Measurements from ENCODE around the gene SLC2A13.
"Not testable (repeated sequence)": the region's sequence is repeated elsewhere in the genome, so short reads cannot be mapped to it uniquely, and the experiment has no call there.

Gene SLC2A13

DNA sequence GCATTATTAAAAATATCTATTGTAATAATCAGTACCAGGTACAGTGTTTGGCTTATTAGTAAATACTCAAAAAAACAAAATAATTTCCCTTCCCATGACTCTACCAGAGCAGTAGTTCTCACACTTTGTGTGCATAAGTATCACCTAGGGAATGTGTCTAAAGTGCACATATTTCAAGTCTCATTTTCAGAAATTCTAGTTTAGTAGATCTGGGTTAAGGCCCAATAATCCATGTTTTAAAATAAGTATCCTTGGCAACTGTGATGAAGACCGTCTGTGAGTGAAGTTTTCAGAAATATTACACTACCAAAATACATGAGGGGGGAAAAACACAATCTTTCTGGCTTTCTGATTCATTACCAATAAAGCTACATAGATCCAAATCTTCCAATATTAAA, 237.6 kb downstream of the SLC2A13 start:
- no peak for DNase-seq (ENCODE audit: low read depth in 2 of 2)

DNA sequence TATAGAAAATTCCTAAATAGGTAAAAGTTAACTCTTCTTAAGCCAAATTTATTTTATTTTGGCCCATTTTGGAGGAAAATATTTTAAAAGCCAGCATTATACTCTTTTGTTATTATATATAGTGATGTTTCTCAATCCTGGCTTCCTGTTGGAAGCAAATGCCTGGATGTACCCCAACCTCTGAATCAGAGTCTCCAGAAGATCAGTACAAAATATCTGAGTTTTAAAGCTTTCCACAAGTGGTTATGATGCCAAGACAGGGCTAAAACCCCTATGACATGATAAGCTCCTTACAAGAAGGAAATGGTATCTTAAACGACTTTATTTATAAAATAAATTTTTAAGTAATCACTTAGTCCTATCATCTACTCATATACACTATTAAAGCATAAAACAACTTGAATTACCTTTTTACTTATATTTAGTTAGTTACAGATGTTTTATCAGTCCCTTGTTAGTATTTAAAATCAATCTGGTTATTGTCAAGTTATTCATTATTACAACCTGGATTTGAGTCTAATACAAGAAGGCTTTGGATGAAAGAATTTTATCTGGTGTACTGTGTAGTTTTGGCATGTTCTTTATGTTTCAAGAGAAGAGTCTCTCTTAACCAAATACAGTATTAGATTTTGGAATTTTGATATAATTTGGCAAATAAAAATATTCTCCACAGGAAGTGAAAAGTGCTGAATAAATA, 238.1 kb downstream of the SLC2A13 start:
- DNase-seq (ENCODE audit: low read depth in 2 of 2) = no peak

DNA sequence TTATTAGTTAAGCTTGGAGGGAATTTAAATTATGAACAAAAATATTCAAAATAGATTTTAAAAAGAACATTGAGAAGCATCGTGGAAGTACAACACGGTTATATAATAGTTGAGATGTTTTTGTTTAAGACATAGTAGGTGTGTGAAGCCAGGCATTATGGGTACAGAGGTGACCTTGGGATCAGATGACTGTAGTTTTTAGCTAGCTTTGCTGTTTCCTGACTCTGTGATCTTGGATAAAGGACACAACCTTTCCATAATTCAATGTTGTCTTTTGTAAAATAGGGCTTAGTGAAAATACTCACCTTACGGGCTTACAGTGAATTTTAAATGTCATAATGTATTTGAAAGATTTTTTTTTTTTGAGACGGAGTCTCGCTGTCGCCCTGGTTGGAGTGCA, 239.7 kb downstream of the SLC2A13 start:
- DNase-seq (ENCODE audit: low read depth in 2 of 2) = no peak

DNA sequence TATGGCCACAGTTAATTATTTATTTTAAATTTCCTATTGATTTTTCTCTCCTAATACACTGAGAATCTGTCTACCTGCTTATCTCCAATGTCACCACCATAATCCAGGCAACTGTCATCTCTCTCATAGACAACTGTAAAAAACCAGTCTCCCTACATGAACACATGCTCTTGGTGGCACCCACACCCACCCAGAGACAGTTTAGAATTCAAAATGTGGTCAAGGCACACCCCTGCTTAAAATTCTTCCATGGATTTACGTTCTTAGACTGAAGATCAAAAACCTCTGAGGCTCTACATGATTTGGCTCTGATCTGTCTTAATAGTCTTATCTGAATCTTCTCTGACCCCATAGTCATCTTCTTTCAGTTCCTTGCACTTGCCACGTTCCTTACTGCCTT, 245.2 kb downstream of the SLC2A13 start:
- no peak for DNase-seq (ENCODE audit: low read depth in 2 of 2)

DNA sequence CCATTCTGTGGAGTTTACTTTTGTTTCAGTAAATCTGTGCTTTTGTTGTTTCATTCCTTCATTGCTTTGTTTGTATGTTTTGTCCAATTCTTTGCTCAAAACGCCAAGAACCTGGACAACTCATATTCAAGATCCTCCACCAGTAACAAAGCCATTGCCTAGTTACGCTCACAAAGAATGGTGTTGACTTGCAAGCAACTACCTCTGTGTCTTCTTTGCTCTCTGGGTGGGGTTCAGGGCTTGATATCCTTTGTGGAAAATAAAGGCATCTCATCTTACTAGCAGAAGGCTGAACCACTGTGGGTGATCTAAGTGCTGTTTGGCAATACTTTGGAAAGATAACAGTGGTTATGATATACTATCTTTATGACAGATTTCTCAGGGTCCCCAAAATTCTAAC, 252.9 kb downstream of the SLC2A13 start:
- no peak for DNase-seq (ENCODE audit: low read depth in 2 of 2)

DNA sequence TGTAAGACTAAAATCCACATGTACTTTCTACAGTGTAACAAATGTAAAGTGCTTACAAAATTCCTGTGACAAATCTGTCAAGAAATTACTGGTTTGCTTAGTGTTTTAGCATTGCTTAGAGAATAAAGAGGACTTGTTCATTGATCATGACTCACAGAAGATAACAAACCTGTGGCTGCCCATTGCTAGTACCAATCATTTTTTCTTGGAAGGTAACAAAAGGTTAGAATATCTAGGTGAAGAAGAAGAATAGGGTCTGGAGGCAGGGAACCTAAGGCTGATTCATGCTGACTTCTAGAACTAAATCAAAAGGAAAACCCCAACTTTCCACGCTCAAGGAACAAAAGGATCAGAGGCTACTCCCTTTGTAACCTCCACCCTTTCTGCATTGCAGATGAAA, 253.5 kb downstream of the SLC2A13 start:
- DNase-seq (ENCODE audit: low read depth in 2 of 2) = no peak

DNA sequence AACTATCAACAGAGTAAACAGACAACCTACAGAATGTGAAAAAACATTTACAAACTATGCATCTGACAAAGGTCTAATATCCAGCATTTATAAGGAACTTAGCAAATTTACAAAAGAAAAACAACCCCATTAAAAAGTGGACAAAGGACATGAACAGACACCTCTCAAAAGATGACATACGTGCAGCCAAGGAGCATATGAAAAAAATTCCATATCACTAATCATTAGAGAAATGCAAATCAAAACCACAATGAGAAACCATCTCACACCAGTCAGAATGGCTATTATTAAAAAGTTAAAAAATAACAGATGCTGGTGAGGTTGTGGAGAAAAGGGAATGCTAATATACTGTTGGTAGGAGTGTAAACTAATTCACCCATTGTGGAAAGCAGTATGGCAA, 257.7 kb downstream of the SLC2A13 start:
- not testable (repeated sequence) for DNase-seq (ENCODE audit: low read depth in 2 of 2)

DNA sequence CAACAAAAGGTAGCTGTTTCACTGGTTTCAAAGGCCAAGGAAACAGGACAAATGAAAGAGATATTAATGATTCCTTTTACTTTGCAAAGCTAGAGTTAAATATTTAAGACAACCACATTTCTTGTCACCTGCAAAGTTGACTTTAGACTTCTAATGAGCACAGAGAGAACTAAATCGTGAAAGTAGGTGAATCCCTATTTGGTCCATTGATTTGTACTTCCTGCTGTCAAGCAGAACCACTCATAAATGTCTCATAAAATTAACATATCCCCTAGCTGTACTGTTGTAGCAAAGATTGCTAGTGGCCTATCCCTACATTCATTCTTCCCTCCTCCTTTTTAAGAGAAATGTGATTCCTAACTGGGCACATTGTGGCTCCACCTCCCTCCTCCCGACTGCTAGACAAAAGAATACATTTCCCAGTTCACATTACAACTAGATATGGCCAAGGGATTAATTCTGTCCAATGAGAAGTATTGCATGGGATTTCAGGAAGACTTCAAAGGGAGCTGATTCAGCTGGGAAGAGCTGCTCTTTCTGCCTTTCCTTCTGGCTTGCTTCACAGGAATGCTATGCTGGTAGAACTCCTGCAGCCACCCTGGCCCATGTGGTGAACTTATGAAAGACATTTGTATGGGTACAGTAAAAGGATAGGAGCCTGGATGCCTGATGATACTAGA, 258.8 kb downstream of the SLC2A13 start:
- no peak for DNase-seq (ENCODE audit: low read depth in 2 of 2)

DNA sequence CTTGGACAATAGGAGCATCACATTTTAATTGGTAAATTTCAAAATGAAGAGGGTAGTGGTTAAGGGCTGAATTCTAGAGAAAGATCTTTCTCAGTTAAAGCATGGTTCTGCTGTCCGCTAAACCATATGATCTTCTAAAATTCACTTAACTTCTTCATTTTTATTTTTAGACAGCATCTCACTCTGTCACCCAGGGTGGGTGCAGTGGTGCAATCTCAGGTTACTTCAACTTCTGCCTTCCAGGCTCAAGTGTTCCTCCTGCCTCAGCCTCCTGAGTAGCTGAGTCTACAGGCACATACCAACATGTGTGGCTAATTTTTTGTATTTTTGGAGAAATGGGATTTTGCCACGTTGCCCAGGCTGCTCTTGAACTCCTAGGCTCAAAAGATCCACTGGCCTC, 259.6 kb downstream of the SLC2A13 start:
- DNase-seq (ENCODE audit: low read depth in 2 of 2) = no peak

DNA sequence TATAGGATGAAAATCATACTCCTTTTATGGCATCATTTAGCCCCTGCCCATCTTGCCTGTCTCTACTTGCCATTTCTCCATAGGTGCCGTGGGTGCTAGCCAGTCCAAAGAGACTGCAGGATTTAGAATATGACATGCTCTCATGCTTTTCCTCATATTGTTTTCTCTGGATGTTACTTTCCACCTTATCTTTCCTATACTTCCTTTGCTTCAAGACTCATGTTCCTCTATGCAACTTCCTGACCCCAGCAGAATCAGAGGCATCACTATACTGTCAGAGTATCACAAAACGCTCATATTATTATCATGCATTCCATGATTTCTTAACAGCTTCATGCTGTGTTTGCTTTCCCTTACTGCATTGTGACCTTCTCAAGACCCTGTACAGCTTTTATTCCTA, 265.5 kb downstream of the SLC2A13 start:
- no peak for DNase-seq (ENCODE audit: low read depth in 2 of 2)

DNA sequence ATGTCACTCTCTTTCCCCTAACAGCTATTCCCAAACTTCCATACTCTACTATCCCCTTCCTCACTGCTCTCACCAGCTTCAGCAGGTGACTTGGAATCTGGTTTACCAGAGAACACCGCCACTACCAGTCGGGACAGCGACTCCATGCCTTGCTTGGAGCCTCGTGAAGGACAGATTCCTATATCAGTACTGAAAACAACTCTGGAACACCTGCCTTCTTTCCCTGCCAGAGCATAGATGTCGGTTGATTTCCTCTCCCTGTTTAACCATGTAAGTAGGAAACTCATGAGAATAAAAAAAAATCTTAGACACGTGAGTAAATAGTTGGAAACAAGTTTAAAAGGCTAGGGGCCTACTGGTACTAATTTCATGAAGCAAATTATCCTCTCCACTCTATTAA, 266.8 kb downstream of the SLC2A13 start:
- no peak for DNase-seq (ENCODE audit: low read depth in 2 of 2)

DNA sequence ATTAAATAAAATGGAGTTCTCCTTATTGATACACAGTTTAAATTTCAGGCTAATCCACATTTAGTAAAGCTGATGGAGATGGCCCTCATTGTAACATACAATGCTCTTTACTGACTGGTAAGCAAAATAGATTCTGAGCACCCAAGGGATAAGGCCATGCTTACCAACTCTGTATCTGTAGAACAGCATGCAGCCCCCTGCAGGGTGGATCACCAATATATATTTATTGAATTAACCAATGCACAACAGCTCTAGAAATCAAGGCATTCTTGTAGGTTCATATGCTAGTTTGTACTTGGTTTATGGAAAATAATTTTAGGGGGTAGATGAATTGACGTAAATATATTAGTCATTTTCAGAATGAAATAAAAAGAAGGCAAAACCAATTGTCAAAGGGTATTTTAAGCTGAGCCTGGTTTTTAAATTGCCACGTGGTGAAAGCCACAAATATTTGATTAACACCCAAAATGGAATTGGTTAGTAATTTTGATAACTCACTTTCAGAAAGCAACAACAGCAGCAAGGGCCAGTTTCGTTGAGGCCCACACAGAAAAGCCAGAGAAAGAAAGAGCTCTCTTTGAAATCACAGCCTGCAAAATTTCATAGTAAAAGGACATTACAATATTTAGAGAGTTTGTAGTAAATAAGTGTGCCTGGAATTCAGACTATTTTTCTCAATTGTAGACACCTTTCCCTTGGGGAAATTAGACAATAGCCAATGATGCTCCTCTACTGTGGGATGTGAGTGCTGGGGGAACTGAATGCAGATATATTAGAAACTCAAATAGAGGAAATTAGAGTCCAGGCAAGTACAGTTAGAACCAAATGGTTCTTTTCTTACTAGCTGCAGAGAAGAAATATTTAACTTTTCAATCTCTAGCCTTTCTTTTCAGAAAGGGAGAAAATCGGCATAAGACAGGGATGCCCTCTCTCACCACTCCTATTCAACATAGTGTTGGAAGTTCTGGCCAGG, 270.1 kb downstream of the SLC2A13 start:
- no peak for DNase-seq (ENCODE audit: low read depth in 2 of 2)

DNA sequence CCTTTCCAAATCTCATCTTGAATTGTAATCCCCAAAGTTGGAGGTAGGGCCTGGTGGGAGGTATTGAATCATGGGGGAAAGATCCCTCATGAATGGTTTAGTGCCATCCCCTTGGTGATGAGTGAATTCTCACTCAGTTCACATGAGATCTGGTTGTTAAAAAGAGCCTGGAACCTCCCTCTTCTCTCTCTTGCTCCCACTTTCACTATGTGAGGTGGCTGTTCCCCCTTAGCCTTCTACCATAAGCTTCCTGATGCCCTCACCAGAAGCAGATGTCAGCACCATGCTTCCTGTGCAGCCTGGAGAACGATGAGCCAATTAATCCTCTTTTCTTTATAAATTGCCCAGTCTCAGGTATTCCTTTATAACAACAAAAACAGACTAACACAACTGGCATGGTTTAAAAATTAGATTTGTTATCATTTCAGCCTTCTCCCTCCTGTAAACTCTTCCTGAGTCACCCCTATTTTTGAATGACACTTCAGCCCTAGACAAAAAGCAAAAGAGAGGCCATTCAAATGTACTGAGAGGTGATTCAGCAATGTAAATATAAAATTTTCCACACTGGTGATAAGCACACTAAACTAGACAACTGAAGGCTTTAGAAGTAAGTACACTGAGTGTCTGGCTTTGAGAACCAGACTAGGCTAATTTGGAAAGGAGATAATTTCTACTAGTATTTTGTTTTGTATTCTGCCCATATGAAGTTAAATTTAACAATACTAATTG, 274.1 kb downstream of the SLC2A13 start:
- no peak for DNase-seq (ENCODE audit: low read depth in 2 of 2)

DNA sequence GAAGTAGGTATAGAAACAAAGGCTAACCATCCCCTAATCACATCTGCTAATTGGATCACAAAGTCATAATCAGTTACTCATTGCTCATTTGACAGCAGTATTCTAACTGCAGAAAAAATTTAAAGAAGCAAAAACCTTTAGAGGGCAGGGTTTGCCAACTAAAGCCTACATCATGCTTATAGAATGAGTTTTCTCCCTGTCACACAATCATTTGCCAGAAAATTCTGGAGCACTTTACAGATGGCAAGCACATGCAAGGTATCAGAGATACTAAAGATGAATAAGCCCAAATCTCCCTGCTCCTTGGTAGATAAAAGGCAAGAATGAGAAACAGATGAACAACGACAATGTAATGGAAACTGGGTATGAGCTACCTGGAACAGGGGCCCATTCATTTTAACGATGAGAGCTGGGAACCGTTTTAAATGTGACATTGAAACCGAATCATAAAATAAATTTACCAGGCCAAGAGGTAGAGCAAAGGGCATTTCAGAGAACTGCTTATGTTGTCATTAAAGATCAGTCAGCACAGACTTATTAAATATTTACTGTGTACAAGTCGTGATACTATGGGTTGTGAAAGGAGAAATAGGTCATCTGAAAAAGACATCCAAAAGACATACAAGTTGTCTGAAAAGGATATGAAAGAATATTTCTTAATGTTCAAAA, 274.9 kb downstream of the SLC2A13 start:
- DNase-seq (ENCODE audit: low read depth in 2 of 2) = no peak

DNA sequence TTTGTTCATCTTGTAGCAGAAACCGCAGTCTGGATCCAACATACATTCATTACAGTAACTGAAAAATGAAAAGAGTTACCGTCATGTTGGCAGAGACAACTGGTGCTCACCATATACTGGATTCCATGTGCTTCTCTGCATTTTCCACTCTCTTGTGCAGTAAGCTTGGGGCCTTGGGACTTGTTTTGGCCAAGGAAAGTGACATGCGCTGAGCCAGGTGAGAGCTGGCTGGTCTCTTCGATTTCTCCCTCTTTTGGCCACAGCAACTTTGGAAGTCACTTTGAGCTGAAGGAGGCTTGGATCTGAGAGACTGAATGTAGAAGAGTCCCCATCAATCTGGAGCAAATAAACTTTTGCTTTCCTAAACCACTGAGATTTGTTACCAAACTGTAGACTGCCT, 275.7 kb downstream of the SLC2A13 start:
- no peak for DNase-seq (ENCODE audit: low read depth in 2 of 2)

DNA sequence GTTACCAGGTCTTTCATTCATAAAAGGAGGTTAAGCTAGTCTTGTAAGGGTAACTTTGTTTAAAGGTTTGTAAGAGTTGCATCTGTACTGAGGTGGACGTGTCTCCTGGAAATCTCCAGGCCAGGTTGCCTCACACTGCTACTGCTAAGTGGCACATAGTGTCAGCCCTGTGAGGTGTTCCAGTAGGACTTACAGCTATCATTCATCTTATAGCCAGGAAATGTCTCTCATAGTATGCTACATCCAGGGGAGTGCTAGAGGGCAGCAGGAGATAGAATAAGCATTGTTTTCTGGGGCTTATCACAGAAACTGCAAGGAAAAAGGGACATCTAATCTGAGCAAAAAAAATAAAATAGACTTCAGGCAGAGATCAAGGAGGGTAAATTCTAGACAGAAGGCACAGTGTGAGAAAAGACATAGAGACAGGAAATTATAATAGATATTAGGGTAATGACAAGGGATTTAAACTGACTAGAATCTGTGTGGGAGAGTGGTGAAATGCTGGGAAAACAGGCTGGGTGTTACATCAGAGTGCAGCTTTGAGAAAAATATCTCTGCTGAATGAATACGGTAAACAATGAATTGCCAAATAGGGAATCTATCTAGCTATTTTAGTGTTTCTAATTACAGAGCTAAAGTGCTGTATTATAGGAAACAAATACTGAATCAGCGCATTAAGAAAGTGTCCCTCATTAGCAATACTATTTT, 281.2 kb downstream of the SLC2A13 start:
- DNase-seq (ENCODE audit: low read depth in 2 of 2) = no peak

DNA sequence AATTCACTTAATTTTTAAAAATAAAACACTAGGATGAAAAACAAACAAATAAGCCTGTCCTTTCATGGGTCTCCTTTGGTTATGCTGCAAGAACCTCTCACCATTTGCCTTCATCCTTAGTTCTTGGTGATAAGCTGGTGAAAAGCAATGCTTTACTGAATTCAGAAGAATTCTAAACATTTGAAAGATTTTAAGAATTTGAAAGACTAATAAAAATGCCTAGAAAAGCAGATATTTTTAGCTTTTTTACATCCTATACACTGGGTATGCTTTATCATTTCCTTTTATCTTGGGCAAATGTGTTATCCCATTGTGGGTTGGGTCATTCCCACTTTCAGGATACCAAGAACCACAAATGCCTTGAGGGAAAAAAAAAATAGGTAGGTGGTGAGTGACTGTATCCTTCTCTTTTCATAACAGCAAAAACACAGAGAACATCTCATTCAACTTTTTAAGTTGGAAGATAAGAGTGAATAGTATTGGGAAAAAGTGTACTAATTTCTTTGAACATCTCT, 289.2 kb downstream of the SLC2A13 start:
- no peak for DNase-seq (ENCODE audit: low read depth in 2 of 2)

DNA sequence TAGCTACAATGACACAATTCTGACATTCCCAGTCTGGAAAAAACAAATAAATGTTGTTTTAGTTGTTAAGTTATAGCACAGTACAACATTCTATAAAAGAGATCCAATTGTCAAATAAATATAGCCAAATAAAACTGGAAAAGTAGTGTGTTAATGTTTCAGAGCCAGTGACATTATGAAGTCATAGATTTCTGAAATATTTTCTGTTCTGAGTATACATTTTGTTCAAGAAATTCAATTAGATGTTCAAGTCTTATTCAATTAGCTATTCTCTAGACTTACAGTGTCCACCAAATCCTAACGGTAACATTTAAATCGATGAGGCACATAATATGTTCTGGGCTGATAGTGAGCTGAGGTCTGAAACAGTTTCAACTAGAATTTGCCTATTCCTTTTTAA, 290.1 kb downstream of the SLC2A13 start:
- DNase-seq (ENCODE audit: low read depth in 2 of 2) = no peak

DNA sequence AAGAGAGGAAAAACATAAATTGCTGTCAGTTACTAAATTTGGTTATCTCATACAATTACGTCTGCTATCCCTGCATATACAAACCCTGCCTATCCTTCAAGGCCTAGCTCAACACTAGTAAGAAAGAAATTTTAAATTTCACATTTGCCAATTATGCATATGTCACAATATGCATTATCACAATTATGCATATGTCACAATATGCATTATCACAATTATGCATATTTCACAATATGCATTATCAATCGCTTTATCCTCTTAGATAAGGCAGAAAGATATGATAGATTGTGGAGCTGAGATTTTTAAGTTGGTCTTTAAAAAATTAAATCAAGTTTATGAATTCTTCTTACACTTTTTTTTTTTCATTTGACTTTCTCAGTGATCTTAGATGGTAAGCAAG, 291.3 kb downstream of the SLC2A13 start:
- no peak for DNase-seq (ENCODE audit: low read depth in 2 of 2)

DNA sequence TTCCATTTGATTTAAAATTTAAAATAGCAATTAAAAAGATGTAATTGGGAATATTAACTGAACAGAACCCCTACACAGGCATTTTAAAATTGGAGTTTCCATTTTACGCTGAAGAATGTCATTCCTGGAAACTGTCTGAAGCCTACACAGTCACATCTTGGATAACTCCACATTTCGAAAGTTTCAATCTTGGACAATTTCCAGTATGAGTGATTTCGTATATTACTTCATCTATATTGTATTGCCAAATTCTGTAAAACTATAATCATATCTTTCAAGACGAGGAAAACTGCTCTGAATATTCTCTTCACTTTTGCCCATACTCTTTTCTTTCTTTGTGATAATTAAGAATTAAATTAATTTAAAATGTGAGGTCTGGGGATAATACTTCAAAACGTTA, 292.1 kb downstream of the SLC2A13 start:
- DNase-seq (ENCODE audit: low read depth in 2 of 2) = no peak

Measured in stimulated activated CD4-positive, alpha-beta T cell treated with anti-CD3 and anti-CD28 coated beads, Interleukin-1b, Interleukin-23, amount 100 ng/mL, for 1 hour (primary cell).